HG03442 (cell line): Measurements from ENCODE around the gene DOP1B.
"Not testable (repeated sequence)": the region's sequence is repeated elsewhere in the genome, so short reads cannot be mapped to it uniquely, and the experiment has no call there.

Experiments used
- ATAC-seq: cut with Tn5 transposase; IDR thresholded peaks from one replicate; pipeline ENCODE4 v1.9.1; 2021; ENCODE audit warnings: mild to moderate bottlenecking, moderate library complexity; ENCODE audit not compliant: unreplicated experiment

DOP1B gene

DNA sequence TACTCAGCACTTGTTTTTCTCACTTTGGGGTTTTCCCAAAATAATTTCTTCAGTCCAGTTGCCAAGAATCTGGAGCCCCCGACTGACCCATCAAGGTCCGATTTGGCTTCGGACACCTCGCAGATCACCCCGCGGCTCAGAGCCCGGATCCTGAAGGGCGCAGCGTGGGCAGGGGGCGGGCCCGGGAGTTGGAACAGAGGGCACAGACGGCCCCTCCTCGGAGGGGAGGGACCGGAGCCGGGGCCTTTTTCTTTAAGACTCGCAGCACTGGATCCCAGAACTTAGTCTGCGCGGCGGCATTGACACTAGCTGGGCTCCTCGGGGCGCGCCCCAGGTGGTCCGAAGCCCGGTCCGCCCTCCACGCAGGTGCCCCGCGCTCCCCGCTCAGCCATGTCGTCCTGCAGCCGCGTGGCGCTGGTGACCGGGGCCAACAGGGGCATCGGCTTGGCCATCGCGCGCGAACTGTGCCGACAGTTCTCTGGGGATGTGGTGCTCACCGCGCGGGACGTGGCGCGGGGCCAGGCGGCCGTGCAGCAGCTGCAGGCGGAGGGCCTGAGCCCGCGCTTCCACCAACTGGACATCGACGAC, 21.7 kb upstream of the DOP1B start, which contains the start of gene CBR3:
Gene CBR3 (plus strand): TSS at position 277 of the 588 bp plus-strand sequence. CDS start 114 bp downstream, at position 391.
- ATAC-seq, result no peak

DNA sequence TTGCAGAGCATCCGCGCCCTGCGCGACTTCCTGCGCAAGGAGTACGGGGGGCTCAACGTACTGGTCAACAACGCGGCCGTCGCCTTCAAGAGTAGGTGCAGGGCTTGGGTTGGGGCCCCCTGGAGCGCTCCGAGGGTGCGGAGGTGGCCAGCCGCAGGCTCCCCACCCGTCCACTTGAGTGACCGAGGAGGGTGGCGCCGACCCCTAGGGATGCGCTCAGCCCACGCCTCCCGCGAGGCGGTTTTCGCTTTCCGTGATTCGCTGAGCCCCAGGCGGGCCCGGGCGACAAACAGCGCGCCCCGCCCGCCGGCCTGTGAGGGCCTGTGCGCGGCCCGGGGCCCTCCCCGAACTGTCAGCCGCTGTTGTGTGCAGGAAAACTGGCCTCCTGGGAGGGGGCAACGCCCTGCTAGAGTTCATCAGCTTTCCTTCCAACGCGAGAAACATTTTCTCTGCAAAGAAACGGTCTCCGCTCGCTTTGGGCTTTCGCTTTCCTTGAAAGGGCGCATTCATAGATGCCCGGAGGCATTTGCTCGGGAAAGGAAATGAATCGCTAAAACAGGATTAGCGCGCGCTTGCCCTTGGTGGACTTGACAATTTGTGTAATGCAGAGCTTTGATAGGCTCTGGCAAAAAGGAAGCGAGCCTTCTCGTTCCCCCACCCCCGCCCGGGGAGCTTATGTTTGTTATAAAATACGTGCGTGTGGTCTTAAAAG, 21.1 kb upstream of the DOP1B start:
- no peak for ATAC-seq

- not testable (repeated sequence) for ATAC-seq
Measured at GRCh38 chr21:36139791-36140190, 16.8 kb upstream of the DOP1B start.

GRCh38 chr21:36141513-36141925, 15.1 kb upstream of the DOP1B start:
- peak; percentile 76 for ATAC-seq

DNA sequence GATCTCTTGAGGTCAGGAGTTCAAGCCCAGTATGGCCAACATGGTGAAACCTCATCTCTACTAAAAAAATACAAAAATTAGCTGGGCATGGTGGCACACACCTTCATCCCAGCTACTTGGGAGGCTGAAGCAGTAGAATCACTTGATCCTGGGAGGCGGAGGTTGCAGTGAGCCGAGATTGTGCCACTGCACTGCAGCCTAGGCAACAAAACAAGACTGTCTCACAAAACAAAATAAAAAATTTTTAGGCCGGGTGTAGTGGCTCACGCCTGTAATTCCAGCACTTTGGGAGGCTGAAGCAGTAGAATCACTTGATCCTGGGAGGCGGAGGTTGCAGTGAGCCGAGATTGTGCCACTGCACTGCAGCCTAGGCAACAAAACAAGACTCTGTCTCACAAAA, 12.4 kb upstream of the DOP1B start:
- ATAC-seq, result not testable (repeated sequence)

GRCh38 chr21:36145259-36145658, 11.4 kb upstream of the DOP1B start:
- ATAC-seq, result no peak

- no peak for ATAC-seq
Measured at GRCh38 chr21:36147911-36148310, 8.7 kb upstream of the DOP1B start.

DNA sequence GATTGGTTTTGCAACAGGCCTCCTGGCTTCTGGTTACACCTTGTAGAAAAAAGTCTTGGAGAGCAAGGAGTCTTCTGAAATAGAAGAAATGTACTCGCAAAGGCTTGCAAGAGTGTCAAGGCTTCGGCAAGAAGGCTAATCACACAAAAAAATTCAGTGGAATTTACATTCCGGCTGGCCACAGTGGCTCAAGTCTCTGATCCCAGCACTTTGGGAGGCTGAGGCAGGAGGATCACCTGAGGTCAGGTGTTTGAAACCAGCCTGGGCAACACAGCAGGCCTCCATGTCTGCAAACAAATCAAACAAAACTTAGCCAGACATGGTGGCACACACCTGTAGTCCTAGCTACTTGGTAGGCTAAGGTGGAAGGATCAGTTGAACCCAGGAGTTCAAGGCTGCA, 7.7 kb upstream of the DOP1B start:
- ATAC-seq, result no peak

DNA sequence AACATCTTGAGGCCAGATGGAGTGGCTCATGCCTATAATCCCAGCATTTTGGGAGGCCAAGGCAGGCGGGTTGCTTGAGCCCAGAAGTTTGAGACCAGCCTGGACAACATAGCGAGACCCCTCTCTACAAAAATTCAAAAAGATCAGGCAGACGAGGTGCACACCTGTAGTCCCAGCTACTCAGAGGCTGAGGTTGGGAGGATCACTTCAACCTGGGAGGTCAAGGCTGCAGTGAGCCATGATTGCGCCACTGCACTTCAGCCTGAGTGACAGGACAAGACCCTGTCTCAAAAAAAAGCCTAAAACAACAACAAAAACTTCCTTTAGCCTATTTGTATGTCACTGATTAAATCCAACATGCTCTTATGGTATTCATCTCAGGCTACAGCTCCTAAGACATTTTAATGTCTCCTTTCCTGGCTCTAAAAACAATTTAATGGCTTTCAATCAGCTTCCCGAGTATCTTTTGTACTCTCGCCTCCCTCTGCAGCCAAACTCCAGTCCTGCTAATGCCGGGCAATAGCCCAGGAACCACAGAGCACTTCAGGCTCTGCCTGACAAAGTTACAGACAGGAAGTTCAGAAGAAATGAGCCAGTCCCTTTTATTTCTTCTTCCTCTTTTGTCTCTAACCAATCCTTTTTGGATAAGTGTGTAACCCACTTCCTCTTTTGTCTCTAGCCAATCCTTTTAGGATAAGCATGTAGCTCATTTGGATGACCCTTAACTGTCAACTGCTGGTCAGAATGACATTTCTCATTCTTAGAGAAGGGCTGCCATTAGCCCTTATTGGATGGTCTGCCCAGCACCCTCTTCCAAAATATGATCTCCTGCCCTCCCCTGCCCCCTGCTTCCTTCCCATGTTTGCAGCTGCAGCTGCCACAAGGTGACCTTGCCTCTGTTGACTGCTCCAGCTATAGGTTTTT, 6.6 kb upstream of the DOP1B start:
- ATAC-seq, result no peak

DNA sequence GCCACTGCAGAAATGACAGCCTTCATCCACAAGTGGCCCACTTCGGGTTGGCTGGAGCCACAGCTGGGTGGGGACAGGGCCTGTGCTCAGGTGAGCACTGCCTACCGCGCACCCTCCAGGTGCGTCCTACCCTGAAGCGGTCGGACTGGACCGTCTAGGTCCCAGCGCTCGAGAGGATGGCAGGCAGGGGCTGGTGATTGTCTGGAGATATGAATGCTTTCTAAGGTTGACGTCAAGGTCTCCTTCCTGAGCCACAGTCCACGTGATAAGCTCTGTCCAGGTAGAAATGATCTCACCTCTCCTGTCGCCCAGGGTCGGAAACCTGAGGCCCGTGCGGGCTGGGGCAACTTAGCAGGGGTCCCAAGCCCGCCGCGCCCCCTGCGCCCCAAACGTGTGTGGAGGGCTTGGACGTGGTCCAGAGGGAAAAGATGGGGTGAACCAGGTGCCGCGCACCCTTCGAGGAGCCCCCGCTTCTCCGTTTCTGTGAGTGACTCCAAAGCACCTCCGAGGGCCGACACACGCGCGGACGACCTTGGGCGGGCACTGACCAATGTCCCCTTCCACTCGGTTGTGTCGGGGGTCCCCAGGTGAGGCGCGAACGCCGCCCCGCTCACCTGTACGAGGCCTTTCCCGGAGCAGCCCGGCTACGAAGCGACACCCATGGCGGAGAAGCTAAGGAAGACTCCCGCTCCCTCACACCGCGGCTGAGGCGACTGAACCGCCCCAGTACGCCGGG, 853 bp upstream of the DOP1B start:
- ATAC-seq, result no peak

- ATAC-seq, result peak; percentile 81
Measured at GRCh38 chr21:36156339-36156814, 247 bp upstream of the DOP1B start.

GRCh38 chr21:36159356-36159921, 2.8 kb downstream of the DOP1B start:
- no peak for ATAC-seq

DNA sequence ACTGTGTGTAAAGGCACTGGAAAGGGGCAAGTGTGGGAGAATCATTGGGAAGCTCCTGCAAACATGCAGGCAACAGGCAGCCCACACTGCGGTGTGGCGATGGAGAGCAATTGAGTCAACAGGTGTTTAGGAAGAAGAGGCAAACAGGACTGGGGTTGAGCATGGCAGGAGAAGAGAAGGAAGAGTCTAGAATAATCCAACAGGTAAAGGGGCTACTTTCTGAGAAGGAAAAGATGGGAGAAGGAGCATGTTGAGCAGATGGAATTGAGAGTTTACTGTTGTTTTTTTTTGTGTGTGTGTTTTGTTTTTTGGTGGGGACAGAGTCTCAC, 4.2 kb downstream of the DOP1B start:
- no peak for ATAC-seq

DNA sequence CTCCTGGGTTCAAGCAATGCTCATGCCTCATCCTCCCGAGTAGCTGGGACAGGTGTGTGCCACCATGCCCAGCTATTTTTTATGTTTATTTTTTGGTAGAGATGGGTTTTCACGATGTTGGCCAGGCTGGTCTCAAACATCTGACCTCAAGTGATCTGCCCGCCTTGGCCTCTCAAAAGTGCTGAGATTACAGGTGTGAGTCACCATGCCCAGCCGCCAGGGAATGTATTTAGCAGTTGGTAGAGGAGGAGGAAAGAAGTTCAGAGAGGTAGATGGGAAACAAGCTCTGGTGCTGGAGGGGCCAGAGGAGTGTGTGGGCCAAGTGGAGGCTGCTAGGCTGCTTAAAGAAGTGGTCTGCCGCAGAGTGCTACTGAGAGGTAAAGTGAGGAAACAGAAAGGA, 6.0 kb downstream of the DOP1B start:
- no peak for ATAC-seq

DNA sequence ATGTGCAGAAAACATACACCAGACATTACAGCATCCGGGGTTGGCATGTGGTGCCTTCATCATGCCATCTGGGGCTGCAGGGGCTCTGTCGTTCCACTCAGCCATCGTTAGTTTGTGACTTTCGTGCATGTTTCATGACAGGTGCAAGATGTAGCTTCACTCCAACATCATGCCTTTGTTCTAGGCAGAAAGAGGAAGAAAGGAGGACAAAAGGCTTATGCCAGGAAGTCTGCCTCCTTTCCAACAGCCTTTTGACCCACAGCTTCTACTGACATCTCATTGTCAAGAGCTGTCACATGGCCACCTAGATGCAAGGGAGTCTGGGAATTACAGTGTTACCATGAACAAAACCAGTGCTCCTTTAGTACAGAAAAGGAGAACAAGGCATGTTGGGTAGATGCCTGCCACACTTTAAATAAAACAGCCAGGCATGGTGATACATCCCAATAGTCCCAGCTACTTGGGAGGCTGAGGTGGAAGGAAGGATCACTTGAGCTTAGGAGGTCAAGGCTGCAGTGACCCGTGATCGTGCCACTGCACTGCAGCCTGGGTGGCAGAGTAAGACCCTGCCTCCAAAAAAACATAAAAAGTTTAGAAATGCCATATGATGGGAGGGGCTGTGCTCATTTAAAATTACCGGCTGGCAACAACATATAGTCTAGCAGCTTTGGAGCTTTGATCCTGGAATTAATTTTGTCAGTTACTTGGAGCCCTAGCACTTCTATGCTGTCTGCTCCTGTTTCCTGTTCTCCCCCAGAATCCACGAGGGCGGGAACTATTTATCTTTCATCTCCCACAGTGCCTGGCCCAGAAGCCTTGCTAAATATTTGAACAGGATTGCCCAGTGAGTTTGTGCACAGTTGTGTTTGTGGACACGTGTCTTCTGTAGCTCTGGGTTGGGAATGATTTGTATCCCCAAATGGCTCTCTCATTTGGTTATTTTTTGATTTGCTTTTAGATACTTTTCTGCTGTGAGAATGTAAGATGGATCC, 7.4 kb downstream of the DOP1B start:
- no peak for ATAC-seq

- ATAC-seq, result no peak
Measured at GRCh38 chr21:36165356-36165755, 8.7 kb downstream of the DOP1B start.

DNA sequence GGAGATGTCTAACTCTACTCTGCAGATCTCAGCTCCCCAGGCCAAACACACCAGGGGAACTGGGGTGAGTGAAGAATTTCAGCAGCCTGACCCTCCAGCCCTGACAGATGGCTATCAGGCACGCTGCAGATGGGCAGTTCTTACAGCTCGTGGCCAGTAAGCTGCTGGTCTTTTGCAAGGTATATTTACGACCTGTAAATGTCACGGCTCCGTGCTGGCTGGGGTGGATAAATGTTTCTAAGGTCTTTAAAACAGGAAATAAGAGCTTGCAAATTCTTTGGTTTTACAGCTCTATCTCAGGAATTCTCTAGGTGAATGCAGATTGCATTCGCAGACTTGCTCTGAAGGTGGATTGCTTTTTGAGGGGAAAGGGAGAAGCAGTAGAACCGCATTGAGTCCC, 10.1 kb downstream of the DOP1B start:
- no peak for ATAC-seq

DNA sequence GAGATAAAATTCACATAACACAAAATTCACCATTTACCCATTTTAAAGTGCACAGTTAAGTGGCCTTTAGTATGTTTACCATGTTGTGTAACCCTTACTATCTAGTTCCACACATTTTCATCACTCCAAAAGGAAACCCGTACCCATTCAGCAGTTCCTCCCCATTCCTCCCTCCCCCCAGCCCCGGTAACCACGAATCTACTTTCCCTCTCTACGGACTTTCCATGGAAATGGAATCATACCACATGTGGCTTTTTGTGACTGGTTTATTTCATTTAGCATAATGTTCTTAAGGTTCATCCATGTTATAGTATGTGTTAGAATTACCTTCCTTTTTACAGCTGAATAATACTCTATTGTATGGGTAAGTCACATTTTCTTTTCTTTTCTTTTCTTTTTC, 10.9 kb downstream of the DOP1B start:
- no peak for ATAC-seq

GRCh38 chr21:36169470-36170128, 13.0 kb downstream of the DOP1B start:
- ATAC-seq, result no peak
